Parathyroid adenoma (tissue), 2 donors: ENCODE results near the gene DCP1B.

ENCODE experiments used
- H2AFZ ChIP-seq: fragments of 300-600 bp; sonication (generic); one replicate; pipeline ENCODE4 v1.7.0; 2017; ENCODE audit warnings: antibody characterized with exemption, mild to moderate bottlenecking
- H3K27ac ChIP-seq: fragments of 300-600 bp; sonication (generic); one replicate; pipeline ENCODE4 v1.7.0; 2017
- H3K27me3 ChIP-seq: fragments of 300-600 bp; sonication (generic); one replicate; pipeline ENCODE4 v1.7.0; 2017; ENCODE audit warnings: low read length; ENCODE audit not compliant: control insufficient read depth, insufficient read depth
- H3K36me3 ChIP-seq: fragments of 300-600 bp; sonication (generic); one replicate; pipeline ENCODE4 v1.7.0; 2017; ENCODE audit warnings: low read length; ENCODE audit not compliant: control insufficient read depth, insufficient read depth
- H3K4me1 ChIP-seq: fragments of 300-600 bp; sonication (generic); one replicate; pipeline ENCODE4 v1.7.0; 2017; ENCODE audit warnings: control low read depth
- H3K4me2 ChIP-seq: fragments of 300-600 bp; sonication (generic); one replicate; pipeline ENCODE4 v1.7.0; 2017; ENCODE audit warnings: low read length
- H3K4me3 ChIP-seq: fragments of 300-600 bp; sonication (generic); one replicate; pipeline ENCODE4 v1.7.0; 2017; ENCODE audit warnings: low read depth, low read length
- H3K79me2 ChIP-seq: fragments of 300-600 bp; sonication (generic); one replicate; pipeline ENCODE4 v1.7.0; 2017; ENCODE audit warnings: control low read depth
- H3K9ac ChIP-seq: fragments of 300-600 bp; sonication (generic); one replicate; pipeline ENCODE4 v1.7.0; 2017; ENCODE audit warnings: mild to moderate bottlenecking
- H3K9me3 ChIP-seq: fragments of 300-600 bp; sonication (generic); one replicate; pipeline ENCODE4 v1.7.0; 2017; ENCODE audit warnings: low read length; ENCODE audit not compliant: control insufficient read depth
- TF ChIP-seq, protein P1 (sequence below): fragments of 300-600 bp; sonication (generic); IDR thresholded peaks from one replicate; pipeline ENCODE4 v1.7.0; 2017; ENCODE audit warnings: antibody characterized with exemption, mild to moderate bottlenecking
- donor health status: primary hyperparathyroidism.

The DCP1B gene

DNA sequence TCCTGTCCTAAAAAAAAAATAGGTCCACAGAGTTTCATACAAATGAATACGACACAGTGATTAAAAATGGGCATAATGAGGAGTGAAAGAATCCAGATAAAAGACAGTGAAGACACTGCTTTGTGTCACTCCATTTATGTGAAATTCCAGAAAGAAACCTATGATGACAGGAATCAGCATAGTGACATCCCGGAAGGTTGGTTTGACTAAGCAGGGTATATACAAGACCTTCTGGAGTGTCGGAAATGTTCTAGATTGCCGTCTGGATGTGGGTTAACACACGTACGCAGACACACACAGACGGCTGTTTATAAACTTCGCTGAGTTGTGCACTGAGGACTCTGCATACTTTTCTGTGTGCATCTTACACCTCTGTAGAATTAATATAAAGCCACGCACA lies 72.6 kb downstream of the DCP1B start:
- Histone ChIP-seq H3K4me3 (no peak overlapping the region), H3K4me2 (no peak overlapping the region), H3K79me2 (no peaks in the 10 kb centered on the region), H3K36me3 (no peaks in the 10 kb centered on the region), H3K9me3 (no peaks in the 10 kb centered on the region), H3K9ac (no peak overlapping the region), H2AFZ (no peak overlapping the region), H3K27me3 (no peaks in the 10 kb centered on the region), H3K27ac (no peak overlapping the region), H3K4me1 (peaks cover 13% of the 10 kb centered on the region)
- TF ChIP-seq, protein P1, sequence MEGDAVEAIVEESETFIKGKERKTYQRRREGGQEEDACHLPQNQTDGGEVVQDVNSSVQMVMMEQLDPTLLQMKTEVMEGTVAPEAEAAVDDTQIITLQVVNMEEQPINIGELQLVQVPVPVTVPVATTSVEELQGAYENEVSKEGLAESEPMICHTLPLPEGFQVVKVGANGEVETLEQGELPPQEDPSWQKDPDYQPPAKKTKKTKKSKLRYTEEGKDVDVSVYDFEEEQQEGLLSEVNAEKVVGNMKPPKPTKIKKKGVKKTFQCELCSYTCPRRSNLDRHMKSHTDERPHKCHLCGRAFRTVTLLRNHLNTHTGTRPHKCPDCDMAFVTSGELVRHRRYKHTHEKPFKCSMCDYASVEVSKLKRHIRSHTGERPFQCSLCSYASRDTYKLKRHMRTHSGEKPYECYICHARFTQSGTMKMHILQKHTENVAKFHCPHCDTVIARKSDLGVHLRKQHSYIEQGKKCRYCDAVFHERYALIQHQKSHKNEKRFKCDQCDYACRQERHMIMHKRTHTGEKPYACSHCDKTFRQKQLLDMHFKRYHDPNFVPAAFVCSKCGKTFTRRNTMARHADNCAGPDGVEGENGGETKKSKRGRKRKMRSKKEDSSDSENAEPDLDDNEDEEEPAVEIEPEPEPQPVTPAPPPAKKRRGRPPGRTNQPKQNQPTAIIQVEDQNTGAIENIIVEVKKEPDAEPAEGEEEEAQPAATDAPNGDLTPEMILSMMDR = no peak

DNA sequence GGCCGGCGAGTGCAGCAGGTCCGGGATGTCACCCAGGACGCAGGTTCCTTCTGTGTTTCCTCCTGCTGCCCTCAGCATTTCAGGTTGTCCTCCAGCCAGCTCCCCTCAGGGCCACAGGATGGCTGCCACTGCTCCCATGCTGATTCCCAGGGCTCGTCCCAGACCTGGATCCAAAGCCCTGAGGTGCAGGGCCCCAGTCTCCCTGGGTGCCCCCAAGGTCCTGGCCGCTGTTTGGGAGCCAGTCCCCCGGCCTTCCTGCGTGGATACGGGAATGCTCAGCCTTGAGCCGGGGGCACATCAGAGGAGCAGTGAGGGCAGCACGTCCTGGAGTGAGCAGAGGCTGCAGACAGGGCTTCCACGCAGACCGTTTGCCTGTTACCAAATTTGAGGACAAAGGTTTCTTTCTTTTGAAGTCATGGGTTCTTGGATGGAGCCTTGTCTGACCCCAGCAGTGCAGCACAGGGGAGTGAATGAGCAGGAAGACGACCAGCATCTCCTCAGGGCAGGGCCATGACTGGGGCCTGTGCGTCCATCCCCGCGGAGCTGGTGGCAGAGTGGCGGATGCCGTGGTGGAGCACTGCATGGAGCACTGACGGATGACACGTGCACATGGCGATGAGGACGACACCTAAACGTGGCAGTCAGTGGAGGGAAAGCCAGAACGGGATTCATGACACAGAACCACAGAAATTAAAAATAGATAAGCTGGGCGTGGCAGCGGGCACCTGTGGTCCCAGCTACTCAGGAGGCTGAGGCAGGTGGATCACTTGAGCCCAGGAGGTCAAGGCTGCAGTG lies 73.3 kb downstream of the DCP1B start:
- peaks cover 8% of the 10 kb centered on the region for H3K4me1 ChIP-seq

DNA sequence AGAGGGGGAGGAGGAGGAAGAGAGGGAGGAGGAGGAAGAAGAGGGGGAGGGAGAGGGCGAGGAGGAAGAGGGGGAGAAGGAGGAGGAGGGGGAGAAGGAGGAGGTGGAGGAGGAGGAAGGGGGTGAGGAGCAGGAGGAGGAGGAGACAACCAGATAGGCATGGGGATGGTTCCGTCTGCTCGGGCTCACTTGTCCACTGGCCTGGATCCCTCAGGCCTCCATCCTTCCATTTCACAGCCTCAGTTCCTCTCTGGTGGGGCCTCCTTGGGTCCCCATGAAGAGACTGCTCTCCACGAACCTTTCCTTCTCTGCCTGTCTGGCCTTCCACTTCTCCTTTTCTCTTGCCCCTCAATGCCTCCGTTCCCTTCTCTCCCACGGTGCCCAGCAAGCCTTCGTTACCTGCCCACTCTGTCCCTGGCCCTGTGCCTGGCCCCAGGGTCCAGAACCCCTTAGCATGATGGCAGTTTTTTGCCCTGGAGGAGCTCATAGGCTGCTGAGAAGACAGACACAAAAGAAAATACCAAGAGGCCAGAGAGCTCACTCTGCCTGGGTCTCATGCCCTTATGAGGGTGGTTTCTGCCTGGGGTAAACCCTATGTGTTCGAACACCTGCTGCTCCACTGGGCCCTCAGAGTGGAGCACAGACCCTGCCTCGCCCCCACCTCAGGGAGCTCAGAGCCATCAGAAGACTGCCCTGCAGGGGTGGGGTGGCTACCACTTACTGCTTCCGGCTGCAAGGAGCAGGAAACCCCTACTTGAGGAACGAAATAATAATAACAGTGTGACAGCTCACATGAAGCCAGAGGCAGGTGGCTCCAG lies 74.1 kb downstream of the DCP1B start:
- peaks cover 5% of the 10 kb centered on the region for H3K4me1 ChIP-seq

More for the DNA sequence above, 73.3 kb downstream of the DCP1B start:
- Histone ChIP-seq H3K27me3 (no peaks in the 10 kb centered on the region), H3K36me3 (no peaks in the 10 kb centered on the region), H3K9ac (no peak overlapping the region), H3K79me2 (no peaks in the 10 kb centered on the region), H2AFZ (no peak overlapping the region), H3K9me3 (no peaks in the 10 kb centered on the region), H3K4me3 (no peak overlapping the region), H3K4me2 (no peak overlapping the region), H3K27ac (no peak overlapping the region)
- TF ChIP-seq, protein P1 = no peak

DNA sequence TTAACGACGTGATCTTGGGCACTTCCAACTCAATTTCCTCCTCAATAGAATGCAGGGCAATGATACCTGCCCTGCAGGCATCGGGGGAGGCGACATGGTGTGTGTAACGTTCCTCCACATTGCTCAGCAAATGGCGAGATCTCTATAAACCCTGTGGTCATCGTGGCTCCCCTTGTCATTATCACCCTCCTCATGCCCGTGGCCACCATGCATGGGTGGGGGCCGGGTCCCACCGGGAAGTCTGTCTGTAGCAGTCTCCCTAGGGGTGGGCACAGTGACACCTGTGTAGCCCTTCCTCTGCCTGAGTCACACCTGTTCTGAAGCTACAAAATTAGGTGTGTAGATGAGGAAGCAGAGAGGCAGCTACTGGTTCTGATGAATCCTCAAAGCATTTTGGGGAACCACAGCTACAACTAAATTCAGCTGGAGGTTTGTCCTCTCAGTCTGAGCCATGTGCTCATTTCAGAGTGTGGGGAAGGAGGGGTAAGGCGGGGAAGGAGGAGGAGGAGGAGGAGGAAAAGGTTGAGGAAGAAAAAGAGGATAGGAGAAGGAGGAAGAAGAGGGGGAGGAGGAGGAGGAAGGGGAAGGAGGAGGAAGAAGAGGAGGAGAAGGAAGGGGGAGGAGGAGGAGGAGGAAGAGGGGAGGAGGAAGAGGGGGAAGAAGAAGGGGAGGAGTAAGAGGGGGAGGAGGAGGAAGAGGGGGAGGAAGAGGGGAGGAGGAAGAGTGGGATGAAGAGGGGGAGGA lies 74.8 kb downstream of the DCP1B start:
- peaks cover 5% of the 10 kb centered on the region for H3K4me1 ChIP-seq
- no peak overlapping the region for H3K4me2 ChIP-seq
- H2AFZ ChIP-seq = no peak overlapping the region
- TF ChIP-seq, protein P1 = no peak
- no peak overlapping the region for H3K4me3 ChIP-seq
- no peaks in the 10 kb centered on the region for H3K9me3 ChIP-seq
- no peaks in the 10 kb centered on the region for H3K36me3 ChIP-seq
- no peaks in the 10 kb centered on the region for H3K79me2 ChIP-seq
- no peak overlapping the region for H3K9ac ChIP-seq
- H3K27me3 ChIP-seq = no peaks in the 10 kb centered on the region
- H3K27ac ChIP-seq = no peak overlapping the region

More for the DNA sequence above, 74.1 kb downstream of the DCP1B start:
- no peak overlapping the region for H3K4me3 ChIP-seq
- H3K9ac ChIP-seq = no peak overlapping the region
- no peaks in the 10 kb centered on the region for H3K36me3 ChIP-seq
- no peak overlapping the region for H2AFZ ChIP-seq
- H3K27me3 ChIP-seq = no peaks in the 10 kb centered on the region
- no peaks in the 10 kb centered on the region for H3K9me3 ChIP-seq
- no peak overlapping the region for H3K27ac ChIP-seq
- TF ChIP-seq, protein P1 = no peak
- no peaks in the 10 kb centered on the region for H3K79me2 ChIP-seq
- no peak overlapping the region for H3K4me2 ChIP-seq
